H1 (cell line): Measurements from ENCODE around the gene TUBA1A. TPM values are rescaled to one million over a fixed set of nuclear protein-coding genes. Genes with fewer than 3 reads are reported as not detected.
A peak's percentile ranks its signal among the peaks of the same experiment; 100 is the strongest.

Source experiments
- CTCF ChIA-PET: fragments of 300-600 bp; sonication (Branson Sonifier 250); formaldehyde crosslinking; loops from one replicate; lab custom pipeline; 2021; ENCODE audit not compliant: partially characterized antibody; lab: Charles Lee
- POLR2A ChIA-PET: fragments of 300-600 bp; sonication (Branson Sonifier 250); formaldehyde crosslinking; loops from one replicate; lab custom pipeline; 2021; ENCODE audit warnings: inconsistent platforms; ENCODE audit not compliant: partially characterized antibody; lab: Charles Lee
- DNase-seq, 2 experiments: peaks; one replicate each; pipeline versions ENCODE4 v3.0.0 to v3.0.0-alpha.2; 2010 to 2022; ENCODE audit warnings: low spot score in 2 of 2, low read depth in 1 of 2, mixed read lengths in 1 of 2
- FAIRE-seq: peaks from 2 replicates; lab custom pipeline; 2011; peaks lifted over from hg19 to GRCh38; lab: Jason Lieb, UNC
- H2AFZ ChIP-seq: 2 replicates; pipeline ENCODE4 v1.8.1; 2012; ENCODE audit warnings: low read length, inconsistent platforms
- H2AK5ac ChIP-seq: 2 replicates; pipeline ENCODE4 v1.6.1; 2013; ENCODE audit warnings: low read depth, low read length
- H2BK120ac ChIP-seq: replicated peaks from 2 replicates; pipeline ENCODE3; 2013; ENCODE audit warnings: low read depth, low read length, inconsistent platforms
- H2BK12ac ChIP-seq: 2 replicates; pipeline ENCODE4 v1.6.1; 2013; ENCODE audit warnings: low read depth, low read length
- H2BK15ac ChIP-seq: 2 replicates; pipeline ENCODE4 v1.6.1; 2013; ENCODE audit warnings: low read length
- H2BK20ac ChIP-seq: 2 replicates; pipeline ENCODE4 v1.6.1; 2013; ENCODE audit warnings: low read length
- H2BK5ac ChIP-seq: 2 replicates; pipeline ENCODE4 v1.6.1; 2013; ENCODE audit warnings: low read depth, low read length
- H3K14ac ChIP-seq: 2 replicates; pipeline ENCODE4 v1.6.1; 2013; ENCODE audit warnings: inconsistent platforms; ENCODE audit not compliant: insufficient read length
- H3K18ac ChIP-seq: 2 replicates; pipeline ENCODE4 v1.6.1; 2013; ENCODE audit warnings: low read length; ENCODE audit errors: extremely low read depth
- H3K23ac ChIP-seq: 2 replicates; pipeline ENCODE4 v1.6.1; 2013; ENCODE audit warnings: inconsistent platforms; ENCODE audit not compliant: insufficient read length
- H3K23me2 ChIP-seq: 2 replicates; pipeline ENCODE4 v1.6.1; 2013; ENCODE audit warnings: low read depth, low read length
- H3K27ac ChIP-seq: 2 replicates; pipeline ENCODE4 v1.6.1; 2011; ENCODE audit warnings: low read depth, low read length, inconsistent platforms
- H3K27me3 ChIP-seq, 4 experiments: replicated peaks in 1 of 4; 1 replicate in 1 of 4; 2 replicates in 3 of 4; pipeline versions ENCODE4 v1.6.1 to v1.8.1; 2011 to 2013; ENCODE audit warnings: low read length in 3 of 4, mild to moderate bottlenecking in 3 of 4, inconsistent platforms in 2 of 4, mixed read lengths in 2 of 4, moderate library complexity in 1 of 4; ENCODE audit not compliant: control insufficient read depth in 3 of 4, insufficient read depth in 3 of 4; ENCODE audit errors: extremely low read depth in 1 of 4
- H3K36me3 ChIP-seq, 4 experiments: 2 replicates each; pipeline versions ENCODE4 v1.6.1 to v1.8.1; 2011 to 2013; ENCODE audit warnings: mild to moderate bottlenecking in 4 of 4, low read length in 3 of 4, moderate library complexity in 2 of 4, control low read depth in 1 of 4, inconsistent platforms in 1 of 4; ENCODE audit not compliant: insufficient read depth in 4 of 4, control insufficient read depth in 2 of 4
- H3K4ac ChIP-seq: replicated peaks from 2 replicates; pipeline ENCODE3; 2013; ENCODE audit warnings: low read length, low read depth, mixed read lengths, inconsistent platforms; ENCODE audit not compliant: insufficient read length
- H3K4me1 ChIP-seq, 4 experiments: replicated peaks in 1 of 4; 1 replicate in 1 of 4; 2 replicates in 3 of 4; pipeline versions ENCODE4 v1.6.1 to v1.8.1; 2011 to 2013; ENCODE audit warnings: low read length in 3 of 4, inconsistent platforms in 2 of 4, mixed read lengths in 1 of 4; ENCODE audit not compliant: insufficient read depth in 4 of 4, control insufficient read depth in 3 of 4
- H3K4me2 ChIP-seq, 2 experiments: 2 replicates each; pipeline versions ENCODE4 v1.6.1 to v1.8.1; 2011 to 2013; ENCODE audit warnings: low read depth in 2 of 2, low read length in 2 of 2, control low read depth in 1 of 2, inconsistent platforms in 1 of 2, mild to moderate bottlenecking in 1 of 2; ENCODE audit not compliant: insufficient read depth in 1 of 2
- H3K4me3 ChIP-seq, 4 experiments: fragments of 200-600, 300-600 bp in 1 of 4; sonication (generic), shearing (Covaris generic), sonication (Bioruptor Twin) in 1 of 4; 2 replicates each; pipeline versions ENCODE4 v1.5.1 to v1.8.1; 2011 to 2016; ENCODE audit warnings: low read length in 4 of 4, low read depth in 3 of 4, control low read depth in 2 of 4, inconsistent platforms in 2 of 4, mild to moderate bottlenecking in 2 of 4, mixed read lengths in 1 of 4, moderate library complexity in 1 of 4; ENCODE audit not compliant: insufficient read depth in 2 of 4; ENCODE audit errors: extremely low read depth in 1 of 4
- H3K56ac ChIP-seq: replicated peaks from 2 replicates; pipeline ENCODE3; 2013; ENCODE audit warnings: low read depth, mild to moderate bottlenecking, mixed read lengths, low read length, inconsistent platforms; ENCODE audit not compliant: insufficient read length
- H3K79me1 ChIP-seq: 2 replicates; pipeline ENCODE4 v1.6.1; 2013; ENCODE audit warnings: low read depth, low read length, control low read depth
- H3K79me2 ChIP-seq, 2 experiments: 2 replicates each; pipeline versions ENCODE4 v1.6.1 to v1.8.1; 2012 to 2013; ENCODE audit warnings: low read length in 2 of 2, mild to moderate bottlenecking in 2 of 2, inconsistent platforms in 1 of 2; ENCODE audit not compliant: insufficient read depth in 2 of 2, control insufficient read depth in 1 of 2
- H3K9ac ChIP-seq, 4 experiments: replicated peaks in 1 of 4; 1 replicate in 1 of 4; 2 replicates in 3 of 4; pipeline versions ENCODE4 v1.6.1 to v1.8.1; 2011 to 2013; ENCODE audit warnings: low read depth in 3 of 4, low read length in 3 of 4, control low read depth in 2 of 4, mild to moderate bottlenecking in 2 of 4, moderate library complexity in 2 of 4, inconsistent platforms in 1 of 4; ENCODE audit errors: extremely low read depth in 1 of 4
- H3K9me3 ChIP-seq, 2 experiments: 2 replicates each; pipeline versions ENCODE4 v1.6.1 to v1.8.1; 2012 to 2013; ENCODE audit warnings: mild to moderate bottlenecking in 2 of 2, moderate library complexity in 2 of 2, control low read depth in 1 of 2, inconsistent platforms in 1 of 2, low read depth in 1 of 2, low read length in 1 of 2, mixed read lengths in 1 of 2; ENCODE audit not compliant: insufficient read depth in 2 of 2
- H4K20me1 ChIP-seq, 2 experiments: replicated peaks in 1 of 2; 2 replicates each; pipeline versions ENCODE3 to v1.8.1; 2011 to 2013; ENCODE audit warnings: inconsistent platforms in 2 of 2, low read length in 2 of 2, mild to moderate bottlenecking in 1 of 2; ENCODE audit not compliant: insufficient read depth in 2 of 2, control insufficient read depth in 1 of 2
- H4K5ac ChIP-seq: 2 replicates; pipeline ENCODE4 v1.6.1; 2013; ENCODE audit warnings: low read length, low read depth, mixed read lengths, inconsistent platforms; ENCODE audit not compliant: insufficient read length
- H4K8ac ChIP-seq: 2 replicates; pipeline ENCODE4 v1.8.0; 2013; ENCODE audit warnings: mild to moderate bottlenecking, moderate library complexity, low read length, inconsistent platforms; ENCODE audit not compliant: insufficient read depth; ENCODE audit errors: extremely low read depth
- H4K91ac ChIP-seq: replicated peaks from 2 replicates; pipeline ENCODE3; 2013; ENCODE audit warnings: low read length, mixed read lengths, inconsistent platforms; ENCODE audit not compliant: insufficient read length
- ATF3 ChIP-seq: IDR thresholded peaks from 2 replicates; pipeline ENCODE4 v1.6.1; 2011; ENCODE audit warnings: low read depth, mild to moderate bottlenecking, low read length; ENCODE audit not compliant: insufficient read depth
- EGR1 ChIP-seq: IDR thresholded peaks from 2 replicates; pipeline ENCODE4 v1.6.1; 2011; ENCODE audit warnings: low read depth, low read length, borderline replicate concordance
- TBP ChIP-seq: IDR thresholded peaks from 2 replicates; pipeline ENCODE4 v1.6.1; 2011; ENCODE audit warnings: low read depth, low read length, improper control_type of control experiment
- USF2 ChIP-seq: IDR thresholded peaks from 2 replicates; pipeline ENCODE4 v1.6.1; 2011; ENCODE audit warnings: low read length, improper control_type of control experiment
- WGBS, 2 experiments: shearing (Covaris generic) in 1 of 2; methylation state at CpG; one replicate each; pipeline versions ENCODE4 v1.1.6 to v1.1.7; 2013 to 2015; ENCODE audit warnings: low lambda C conversion rate in 2 of 2, mixed read lengths in 2 of 2, inconsistent platforms in 1 of 2, low coverage in 1 of 2, missing lambda C conversion rate in 1 of 2; ENCODE audit not compliant: insufficient replicate concordance in 2 of 2, insufficient coverage in 1 of 2, insufficient read length in 1 of 2; ENCODE audit errors: extremely low coverage in 1 of 2, missing lambda C conversion rate in 1 of 2; 5-methylcytosine and 5-hydroxymethylcytosine counted together
- polyA plus RNA-seq, 7 experiments: library from polyadenylated mRNA; depleted of rRNA in 3 of 7; stranded (reverse) in 5 of 7; unstranded in 2 of 7; fragments of >200 nt in 5 of 7; fragments of 200-250 nt in 2 of 7; gene quantifications; 1 replicate in 5 of 7; 2 replicates in 1 of 7; 4 replicates in 1 of 7; pipeline versions ENCODE4 v1.2.1 to v1.2.3, GENCODE V29; 2011 to 2013; ENCODE audit warnings: missing spikeins in 2 of 7, mixed read lengths in 2 of 7
- total RNA-seq: library from RNA; stranded (reverse); fragmentation: NEBNext Ultra II Directional; extraction: Animal tissue kit (Norgen Biotek cat#: 25700); gene quantifications from 2 replicates; pipeline ENCODE4 v1.2.1, GENCODE V29; 2021

Gene TUBA1A
- total and polyA plus RNA-seq, 2 of the 8 experiments (the other 6 are each of a cell fraction or from before 2014, with no cell fraction given): 283 to 1,018 TPM

- H3K18ac ChIP-seq: no peak overlapping the region
- POLR2A ChIA-PET: interaction anchor here (1.1 to 8.4 kb wide), 2 partner anchors 65 to 283 kb away, joined by 3 to 48 read pairs; partner anchors contain the start of gene TUBA1B
- H3K27me3 ChIP-seq: no peaks in the 10 kb centered on the region
- H3K4me2 ChIP-seq: no peak overlapping the region
- no peak for FAIRE-seq
- no peak overlapping the region for H4K91ac ChIP-seq
- H3K9ac ChIP-seq: no peak overlapping the region
- no peaks in the 10 kb centered on the region for H3K9me3 ChIP-seq
- no peak for TF ChIP-seq EGR1
- no peak for TF ChIP-seq ATF3
- no peak for TF ChIP-seq TBP
- TF ChIP-seq USF2: no peak
- TF ChIP-seq, all 59 proteins: peak for 0
- no peaks in the 10 kb centered on the region for H3K23me2 ChIP-seq
- H2BK20ac ChIP-seq: no peak overlapping the region
- H3K4me3 ChIP-seq: no peak overlapping the region
- H3K27ac ChIP-seq: no peak overlapping the region
- 0 out of 2 replicates have a peak overlapping the region, but pooled peaks have one; percentile 77 for H2AFZ ChIP-seq
- H3K79me2 ChIP-seq: no peaks in the 10 kb centered on the region
- H4K5ac ChIP-seq: no peak overlapping the region
- H3K36me3 ChIP-seq: no peaks in the 10 kb centered on the region
- peak overlapping the region; percentile 46; the same call in 1 of the 2 replicates for H2BK5ac ChIP-seq
- H2BK12ac ChIP-seq: no peak overlapping the region
- no peaks in the 10 kb centered on the region for H3K79me1 ChIP-seq
- H2AK5ac ChIP-seq: no peak overlapping the region
- peaks cover 0 to 8% (median 4%) of the 10 kb centered on the region in 4 experiments; a peak in 3 of 7 replicates for H3K4me1 ChIP-seq
- H2BK120ac ChIP-seq: no peak overlapping the region
- no peak overlapping the region for H3K23ac ChIP-seq
- no peak overlapping the region for H3K56ac ChIP-seq
- no peak overlapping the region for H3K4ac ChIP-seq
- 90% methylated on average over 3 of the region's 3 CpGs; no CpG with 5 or more reads in 1 of the 2 experiments for WGBS, 2 experiments
- DNase-seq: no peak
- no peak overlapping the region for H3K14ac ChIP-seq
- no peak overlapping the region for H4K8ac ChIP-seq
- H4K20me1 ChIP-seq: no peaks in the 10 kb centered on the region
- CTCF ChIA-PET: interaction anchor here (0.6 to 0.7 kb wide), 2 partner anchors 8 to 42 kb away, joined by 3 read pairs; no protein-coding TSS in a partner anchor
- no peak overlapping the region for H2BK15ac ChIP-seq
Measured at GRCh38 chr12:49195736-49196135, 6.9 kb upstream of the TUBA1A start.
